Astrocyte of the cerebellum (primary cell): ENCODE data around the gene SLX1A.

Experiments
- DNase-seq: peaks from one replicate; pipeline ENCODE4 v3.0.0-alpha.2; 2011; ENCODE audit warnings: low read depth
- H3K4me3 ChIP-seq: 2 replicates; pipeline ENCODE4 v1.5.1; 2011; ENCODE audit warnings: mild to moderate bottlenecking, low read depth, low read length, moderate library complexity
- in situ Hi-C: cut with HindIII; loops from 2 replicates; pipeline ENCODE4 v1.10.0; 2017; ENCODE audit warnings: low sequenced_read_pairs
- TF ChIP-seq, protein P1 (sequence below): IDR thresholded peaks from 2 replicates; pipeline ENCODE4 v1.5.1; 2012; ENCODE audit warnings: low read length, low read depth, moderate library complexity, mild to moderate bottlenecking; ENCODE audit errors: missing control alignments

Gene SLX1A

GRCh38 chr16:30184096-30184890, 9.4 kb upstream of the SLX1A start:
- H3K4me3 ChIP-seq = peak overlapping the region; percentile 49
- in situ Hi-C loops = no loop called here
- TF ChIP-seq, protein P1, sequence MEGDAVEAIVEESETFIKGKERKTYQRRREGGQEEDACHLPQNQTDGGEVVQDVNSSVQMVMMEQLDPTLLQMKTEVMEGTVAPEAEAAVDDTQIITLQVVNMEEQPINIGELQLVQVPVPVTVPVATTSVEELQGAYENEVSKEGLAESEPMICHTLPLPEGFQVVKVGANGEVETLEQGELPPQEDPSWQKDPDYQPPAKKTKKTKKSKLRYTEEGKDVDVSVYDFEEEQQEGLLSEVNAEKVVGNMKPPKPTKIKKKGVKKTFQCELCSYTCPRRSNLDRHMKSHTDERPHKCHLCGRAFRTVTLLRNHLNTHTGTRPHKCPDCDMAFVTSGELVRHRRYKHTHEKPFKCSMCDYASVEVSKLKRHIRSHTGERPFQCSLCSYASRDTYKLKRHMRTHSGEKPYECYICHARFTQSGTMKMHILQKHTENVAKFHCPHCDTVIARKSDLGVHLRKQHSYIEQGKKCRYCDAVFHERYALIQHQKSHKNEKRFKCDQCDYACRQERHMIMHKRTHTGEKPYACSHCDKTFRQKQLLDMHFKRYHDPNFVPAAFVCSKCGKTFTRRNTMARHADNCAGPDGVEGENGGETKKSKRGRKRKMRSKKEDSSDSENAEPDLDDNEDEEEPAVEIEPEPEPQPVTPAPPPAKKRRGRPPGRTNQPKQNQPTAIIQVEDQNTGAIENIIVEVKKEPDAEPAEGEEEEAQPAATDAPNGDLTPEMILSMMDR = no peak

GRCh38 chr16:30184891-30185682, 8.6 kb upstream of the SLX1A start:
- TF ChIP-seq, protein P1 = no peak
- in situ Hi-C loops = no loop called here
- DNase-seq = no peak
- no peak overlapping the region for H3K4me3 ChIP-seq

More at GRCh38 chr16:30184096-30184890, 9.4 kb upstream of the SLX1A start:
- no peak for DNase-seq

DNA sequence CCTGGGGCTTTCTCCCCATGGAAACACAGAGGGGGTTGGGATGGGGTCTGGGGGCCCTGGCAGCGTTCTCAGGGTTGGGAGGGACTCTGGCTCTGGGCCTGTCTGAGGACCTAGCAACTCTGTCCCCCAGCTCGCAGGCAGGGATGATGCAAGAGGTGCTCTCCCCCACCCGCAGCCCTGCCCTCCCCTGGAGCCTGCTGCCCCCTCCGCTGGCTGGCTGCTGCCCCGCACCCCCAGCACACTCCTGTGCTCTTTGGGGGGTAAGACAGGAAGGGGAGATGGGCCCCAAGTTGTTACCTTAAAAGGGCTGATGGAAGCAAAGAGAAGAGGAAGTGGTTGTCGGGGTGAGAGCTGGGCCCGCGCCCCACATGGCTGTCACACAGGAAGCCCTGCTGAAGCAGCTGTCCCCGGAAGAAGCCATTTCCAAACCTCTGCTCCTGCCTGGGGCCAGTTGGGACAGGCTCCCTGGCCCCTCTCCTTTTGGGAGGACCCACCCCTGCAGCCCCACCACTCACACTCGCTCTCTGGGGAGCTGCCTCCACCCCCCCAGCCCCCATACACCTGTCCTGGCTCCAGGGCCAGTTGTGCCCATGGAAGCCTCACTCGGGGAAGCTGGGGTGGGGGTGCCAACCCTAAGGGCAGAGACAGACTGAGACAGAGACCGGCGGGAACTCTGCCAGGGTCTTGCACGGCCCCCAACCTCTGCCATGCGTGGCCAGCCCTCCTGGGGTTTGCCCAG, 7.8 kb upstream of the SLX1A start:
- in situ Hi-C loops = no loop called here

DNA sequence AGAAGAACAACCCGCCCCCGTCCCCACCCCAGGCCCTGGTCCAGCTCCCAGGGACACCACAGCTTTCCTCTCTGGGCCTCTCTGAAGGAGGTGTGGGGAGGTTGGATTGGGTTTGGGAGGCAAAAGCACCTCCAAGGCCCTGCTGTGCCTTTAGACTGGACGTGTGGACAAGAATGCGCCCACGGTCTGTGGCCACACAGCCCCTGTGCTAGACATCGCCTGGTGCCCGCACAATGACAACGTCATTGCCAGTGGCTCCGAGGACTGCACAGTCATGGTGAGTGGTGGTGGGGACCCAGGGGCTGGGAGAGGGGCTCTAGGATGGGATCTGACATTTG, 7.3 kb upstream of the SLX1A start:
- H3K4me3 ChIP-seq = no peak overlapping the region
- DNase-seq = no peak
- TF ChIP-seq, protein P1 = no peak
- in situ Hi-C loops = no loop called here

More for the DNA sequence above, 7.8 kb upstream of the SLX1A start:
- TF ChIP-seq, protein P1 = no peak
- DNase-seq = no peak
- no peak overlapping the region for H3K4me3 ChIP-seq

GRCh38 chr16:30186782-30187555, 6.7 kb upstream of the SLX1A start:
- in situ Hi-C loops = no loop called here
- no peak for DNase-seq
- H3K4me3 ChIP-seq = no peak overlapping the region
- TF ChIP-seq, protein P1 = peak; percentile 63

DNA sequence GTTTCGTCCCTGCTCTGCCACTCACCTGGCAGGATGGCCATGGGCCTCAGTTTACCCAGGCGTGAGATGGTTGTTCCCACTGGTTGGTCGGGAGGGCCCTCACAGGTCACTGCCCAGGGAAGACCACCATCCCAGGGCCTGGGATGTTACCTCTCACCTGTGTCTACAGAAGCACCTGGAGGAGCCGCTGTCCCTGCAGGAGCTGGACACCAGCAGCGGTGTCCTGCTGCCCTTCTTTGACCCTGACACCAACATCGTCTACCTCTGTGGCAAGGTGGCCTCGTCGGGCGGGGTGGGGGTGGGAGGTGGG, 6.2 kb upstream of the SLX1A start:
- no peak overlapping the region for H3K4me3 ChIP-seq
- DNase-seq = no peak
- TF ChIP-seq, protein P1 = no peak
- in situ Hi-C loops = no loop called here
